ENCODE measurements around the gene TPCN2.

Gene TPCN2

GRCh38 chr11:69079661-69080256, 31.0 kb downstream of the TPCN2 start:
- TF ChIP-seq CTCF (IDR thresholded peaks at IDR 0.05; ENCODE audit: extremely low read depth, insufficient read depth, missing control alignments), result no peak
- no peak for DNase-seq (ENCODE audit: low spot score)
- in situ Hi-C loops (cut with MboI; ENCODE audit: low pct_unique_long_range_greater_than_20kb, low sequenced_read_pairs, unreplicated experiment), result no loop called here

- no peak for DNase-seq (ENCODE audit: low spot score)
- no peak for TF ChIP-seq CTCF (IDR thresholded peaks at IDR 0.05; ENCODE audit: extremely low read depth, insufficient read depth, missing control alignments)
- in situ Hi-C loops (cut with MboI; ENCODE audit: low pct_unique_long_range_greater_than_20kb, low sequenced_read_pairs, unreplicated experiment), result no loop called here
Observed at GRCh38 chr11:69080257-69080995, 31.7 kb downstream of the TPCN2 start.

- no peak for TF ChIP-seq CTCF (IDR thresholded peaks at IDR 0.05; ENCODE audit: extremely low read depth, insufficient read depth, missing control alignments)
- in situ Hi-C loops (cut with MboI; ENCODE audit: low pct_unique_long_range_greater_than_20kb, low sequenced_read_pairs, unreplicated experiment), result no loop called here
- no peak for DNase-seq (ENCODE audit: low spot score)
Observed at GRCh38 chr11:69081180-69081579, 32.4 kb downstream of the TPCN2 start.

- TF ChIP-seq CTCF (IDR thresholded peaks at IDR 0.05; ENCODE audit: extremely low read depth, insufficient read depth, missing control alignments), result no peak
- DNase-seq (ENCODE audit: low spot score), result no peak
- in situ Hi-C loops (cut with MboI; ENCODE audit: low pct_unique_long_range_greater_than_20kb, low sequenced_read_pairs, unreplicated experiment), result no loop called here
Observed at GRCh38 chr11:69083531-69084247, 35.0 kb downstream of the TPCN2 start.

DNA sequence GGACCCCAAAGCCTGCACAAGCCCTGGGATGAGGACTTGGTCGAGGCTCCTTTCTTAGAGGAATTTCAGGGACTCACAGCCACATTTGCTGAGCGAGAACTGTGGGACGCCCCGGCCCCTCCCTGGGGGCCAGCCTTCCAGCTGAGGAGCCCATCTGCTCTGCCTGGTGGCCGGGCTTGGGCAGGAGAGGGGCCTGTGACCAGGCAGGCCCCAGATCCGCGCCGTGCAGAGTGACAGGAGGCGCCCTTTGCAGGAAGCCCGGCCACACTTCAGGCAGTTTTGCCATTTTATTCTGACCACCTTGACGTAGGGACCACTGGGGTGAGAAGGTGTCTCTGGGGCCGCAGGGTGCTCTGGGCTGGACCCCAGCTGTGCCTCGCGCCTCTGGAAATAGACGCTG, 35.6 kb downstream of the TPCN2 start:
- in situ Hi-C loops (cut with MboI; ENCODE audit: low pct_unique_long_range_greater_than_20kb, low sequenced_read_pairs, unreplicated experiment), result no loop called here
- no peak for DNase-seq (ENCODE audit: low spot score)
- TF ChIP-seq CTCF (IDR thresholded peaks at IDR 0.05; ENCODE audit: extremely low read depth, insufficient read depth, missing control alignments), result no peak

DNA sequence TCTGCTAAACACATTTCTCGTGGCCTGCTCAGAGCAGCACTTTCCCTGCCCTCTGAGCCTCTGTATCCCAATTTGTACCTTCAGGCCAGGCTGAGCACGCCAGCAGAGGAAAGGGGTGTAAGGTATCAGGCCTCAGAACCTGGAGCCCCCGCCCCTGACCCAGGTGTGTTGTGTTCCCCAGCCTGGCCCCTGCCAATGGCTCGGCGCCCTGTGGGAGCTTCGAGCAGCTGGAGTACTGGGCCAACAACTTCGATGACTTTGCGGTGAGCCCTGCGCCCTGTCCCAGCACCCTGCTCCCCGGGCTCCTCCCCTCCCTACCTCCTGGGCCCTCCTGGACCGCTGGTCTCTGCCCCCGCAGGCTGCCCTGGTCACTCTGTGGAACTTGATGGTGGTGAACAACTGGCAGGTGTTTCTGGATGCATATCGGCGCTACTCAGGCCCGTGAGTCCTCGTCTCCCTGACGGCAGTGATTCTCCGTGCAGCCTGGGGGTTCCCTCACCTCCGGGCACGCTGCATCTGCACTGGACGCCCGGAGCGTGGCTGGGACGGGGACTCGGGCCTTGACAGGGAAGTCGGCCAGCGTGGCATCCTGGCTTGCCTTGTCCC, 36.9 kb downstream of the TPCN2 start:
- in situ Hi-C loops (cut with MboI; ENCODE audit: low pct_unique_long_range_greater_than_20kb, low sequenced_read_pairs, unreplicated experiment), result no loop called here
- no peak for TF ChIP-seq CTCF (IDR thresholded peaks at IDR 0.05; ENCODE audit: extremely low read depth, insufficient read depth, missing control alignments)
- no peak for DNase-seq (ENCODE audit: low spot score)

Measured in GM13977 (cell line).